Measurements from ENCODE around the gene NFKBIA. TPM values are rescaled to one million over a fixed set of nuclear protein-coding genes. Genes with fewer than 3 reads are reported as not detected.

The NFKBIA gene
- total RNA-seq, 2 experiments from 2014 or later, result 102 to 109 TPM

- H3K36me3 Mint-ChIP-seq (ENCODE audit: low read depth), result no peaks in the 10 kb centered on the region
- H3K4me1 Mint-ChIP-seq, result peaks cover 14% of the 10 kb centered on the region
- ChIA-PET POLR2A (no interaction called here), CTCF (no interaction called here)
- no peaks in the 10 kb centered on the region for H3K9me3 Mint-ChIP-seq
- no peak overlapping the region for H3K4me3 Mint-ChIP-seq
- H3K27me3 Mint-ChIP-seq, result no peaks in the 10 kb centered on the region
- DNase-seq, result no peak
- no peak overlapping the region for H3K27ac Mint-ChIP-seq
Observed at GRCh38 chr14:35353409-35354172, 51.0 kb downstream of the NFKBIA start.

GRCh38 chr14:35352274-35353233 lies 52.0 kb downstream of the NFKBIA start:
- no peak overlapping the region for H3K27ac Mint-ChIP-seq
- H3K9me3 Mint-ChIP-seq, result no peaks in the 10 kb centered on the region
- H3K27me3 Mint-ChIP-seq, result no peaks in the 10 kb centered on the region
- peaks cover 14% of the 10 kb centered on the region for H3K4me1 Mint-ChIP-seq
- no peak for DNase-seq
- no peak overlapping the region for H3K4me3 Mint-ChIP-seq
- POLR2A ChIA-PET, result no interaction called here
- no peaks in the 10 kb centered on the region for H3K36me3 Mint-ChIP-seq (ENCODE audit: low read depth)
- CTCF ChIA-PET, result no interaction called here

DNA sequence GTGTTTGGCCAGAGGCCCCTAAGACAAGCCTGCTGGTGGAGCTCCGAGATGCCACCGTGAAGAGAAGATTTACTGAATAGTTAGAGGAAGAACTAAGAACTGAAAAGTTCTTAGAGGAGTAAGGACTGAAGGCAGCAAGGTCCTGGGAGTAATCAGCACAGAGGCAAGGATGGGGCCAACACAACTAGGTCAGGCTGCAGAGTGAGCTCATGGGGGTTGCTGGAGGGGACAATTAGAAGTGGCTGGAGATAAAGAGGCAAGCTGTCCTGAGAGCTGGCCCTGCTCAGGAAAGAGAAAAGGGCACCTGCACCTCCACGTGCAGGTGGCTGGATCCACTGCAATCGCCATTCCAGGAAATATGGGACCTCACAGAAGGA lies 52.7 kb downstream of the NFKBIA start:
- Mint-ChIP-seq H3K4me1 (peaks cover 14% of the 10 kb centered on the region), H3K27ac (no peak overlapping the region), H3K27me3 (no peaks in the 10 kb centered on the region), H3K9me3 (no peaks in the 10 kb centered on the region), H3K4me3 (no peak overlapping the region), H3K36me3 (ENCODE audit: low read depth) (no peaks in the 10 kb centered on the region)
- ChIA-PET CTCF (no interaction called here), POLR2A (no interaction called here)
- no peak for DNase-seq

Other genes with a start within 250 kb of the NFKBIA start
- 100 to 1,000 TPM; 235 to 242 TPM for gene PSMA6, start 112.4 kb downstream of the NFKBIA start, total RNA-seq
- gene INSM2, start 129.4 kb upstream of the NFKBIA start, total RNA-seq, result not detected